ENCODE results near the gene IPO8. TPM values are rescaled to one million over a fixed set of nuclear protein-coding genes. Genes with fewer than 3 reads are reported as not detected.

Gene IPO8
- total and polyA plus RNA-seq, 4 donors = 6.7 to 52.7 (median 33.0) TPM

- no peak for TF ChIP-seq CTCF (IDR thresholded peaks at IDR 0.05; ENCODE audit: control extremely low read depth, extremely low read depth)
- Histone ChIP-seq H3K27ac (ENCODE audit: low read depth in 1 of 2, low read length in 1 of 2) (no peak overlapping the region), H3K27me3 (ENCODE audit: control insufficient read depth in 3 of 3, insufficient read depth in 3 of 3, low read length in 2 of 3) (no peaks in the 10 kb centered on the region), H3K4me3 (no peak overlapping the region), H3K9me3 (ENCODE audit: control insufficient read depth in 4 of 4, insufficient read depth in 3 of 4, low read length in 3 of 4) (no peaks in the 10 kb centered on the region), H3K9ac (ENCODE audit: insufficient read depth in 1 of 2, low read length in 2 of 2) (no peak overlapping the region), H3K36me3 (ENCODE audit: control insufficient read depth in 4 of 4, insufficient read depth in 4 of 4, low read length in 4 of 4) (peaks cover 6 to 24% (median 12%) of the 10 kb centered on the region in 4 donors), H3K4me1 (ENCODE audit: control insufficient read depth in 5 of 5, insufficient read depth in 5 of 5, low read length in 5 of 5) (no peaks in the 10 kb centered on the region)
- 87 to 91% methylated on average over 10 of the region's 10 CpGs for WGBS, 2 donors
- DNase-seq (no peak), ATAC-seq (ENCODE audit: insufficient read depth, low FRiP score) (no peak)
Observed at GRCh38 chr12:30707613-30708342, 12.1 kb upstream of the IPO8 start.

- H3K27ac ChIP-seq (ENCODE audit: low read depth in 1 of 2, low read length in 1 of 2) = no peak overlapping the region
- peaks cover 6 to 20% (median 10%) of the 10 kb centered on the region in 4 donors for H3K36me3 ChIP-seq (ENCODE audit: control insufficient read depth in 4 of 4, insufficient read depth in 4 of 4, low read length in 4 of 4)
- ATAC-seq (ENCODE audit: insufficient read depth, low FRiP score) = no peak
- no peak for DNase-seq
- no peak overlapping the region for H3K4me3 ChIP-seq
- no peaks in the 10 kb centered on the region for H3K4me1 ChIP-seq (ENCODE audit: control insufficient read depth in 5 of 5, insufficient read depth in 5 of 5, low read length in 5 of 5)
- H3K27me3 ChIP-seq (ENCODE audit: control insufficient read depth in 3 of 3, insufficient read depth in 3 of 3, low read length in 2 of 3) = no peaks in the 10 kb centered on the region
- H3K9me3 ChIP-seq (ENCODE audit: control insufficient read depth in 4 of 4, insufficient read depth in 3 of 4, low read length in 3 of 4) = no peaks in the 10 kb centered on the region
- WGBS, 2 donors = 90 to 97% methylated on average over 2 of the region's 2 CpGs
- TF ChIP-seq CTCF (IDR thresholded peaks at IDR 0.05; ENCODE audit: control extremely low read depth, extremely low read depth) = no peak
- no peak overlapping the region for H3K9ac ChIP-seq (ENCODE audit: insufficient read depth in 1 of 2, low read length in 2 of 2)
Observed at GRCh38 chr12:30706476-30706875, 10.8 kb upstream of the IPO8 start.

- no peaks in the 10 kb centered on the region for H3K9me3 ChIP-seq (ENCODE audit: control insufficient read depth in 4 of 4, insufficient read depth in 3 of 4, low read length in 3 of 4)
- no peak for DNase-seq
- no peak for ATAC-seq (ENCODE audit: insufficient read depth, low FRiP score)
- H3K36me3 ChIP-seq (ENCODE audit: control insufficient read depth in 4 of 4, insufficient read depth in 4 of 4, low read length in 4 of 4) = peaks cover 0 to 3% (median 0%) of the 10 kb centered on the region in 4 donors
- TF ChIP-seq CTCF (IDR thresholded peaks at IDR 0.05; ENCODE audit: control extremely low read depth, extremely low read depth) = no peak
- H3K4me1 ChIP-seq (ENCODE audit: control insufficient read depth in 5 of 5, insufficient read depth in 5 of 5, low read length in 5 of 5) = peaks cover 0 to 3% (median 0%) of the 10 kb centered on the region in 5 donors
- no peak overlapping the region for H3K4me3 ChIP-seq
- H3K27ac ChIP-seq (ENCODE audit: low read depth in 1 of 2, low read length in 1 of 2) = no peak overlapping the region
- no peak overlapping the region for H3K9ac ChIP-seq (ENCODE audit: insufficient read depth in 1 of 2, low read length in 2 of 2)
- H3K27me3 ChIP-seq (ENCODE audit: control insufficient read depth in 3 of 3, insufficient read depth in 3 of 3, low read length in 2 of 3) = no peaks in the 10 kb centered on the region
Observed at GRCh38 chr12:30701056-30701455, 5.4 kb upstream of the IPO8 start.

Data from lung (tissue), 12 donors.